ENCODE data around the gene ABHD2. TPM values are rescaled to one million over a fixed set of nuclear protein-coding genes. Genes with fewer than 3 reads are reported as not detected.

The ABHD2 gene
- total RNA-seq, 2 donors from 2014 or later = 44.9 to 52.3 TPM

GRCh38 chr15:89089316-89090230, 1.3 kb downstream of the ABHD2 start:
- no peak overlapping the region for H3K27ac Mint-ChIP-seq
- DNase-seq (ENCODE audit: low spot score in 2 of 2) (no peak), ATAC-seq (no peak)
- H3K9me3 Mint-ChIP-seq = no peaks in the 10 kb centered on the region
- peaks cover 12% of the 10 kb centered on the region in 2 donors for H3K36me3 Mint-ChIP-seq

- ATAC-seq = no peak
- peak overlapping the region in 1 of 2 donors; percentile 96 for H3K27ac Mint-ChIP-seq
- DNase-seq (ENCODE audit: low spot score in 2 of 2) = no peak
- no peaks in the 10 kb centered on the region for H3K9me3 Mint-ChIP-seq
- H3K36me3 Mint-ChIP-seq = peaks cover 12 to 18% of the 10 kb centered on the region in 2 donors
Measured at GRCh38 chr15:89090791-89091626, 2.8 kb downstream of the ABHD2 start.

GRCh38 chr15:89091627-89092220, 3.5 kb downstream of the ABHD2 start:
- no peaks in the 10 kb centered on the region for H3K9me3 Mint-ChIP-seq
- ATAC-seq (no peak), DNase-seq (ENCODE audit: low spot score in 2 of 2) (no peak)
- peaks cover 12 to 18% of the 10 kb centered on the region in 2 donors for H3K36me3 Mint-ChIP-seq
- H3K27ac Mint-ChIP-seq = peak overlapping the region in 1 of 2 donors; percentile 96

- Mint-ChIP-seq H3K9me3 (no peaks in the 10 kb centered on the region), H3K36me3 (peaks cover 12 to 18% of the 10 kb centered on the region in 2 donors), H3K27ac (peak overlapping the region; percentile 41 to 78)
Measured at GRCh38 chr15:89093509-89093908, 5.3 kb downstream of the ABHD2 start.

GRCh38 chr15:89095073-89095472, 6.8 kb downstream of the ABHD2 start:
- no peak for DNase-seq (ENCODE audit: low spot score in 2 of 2)
- Mint-ChIP-seq H3K27ac (no peak overlapping the region), H3K9me3 (no peaks in the 10 kb centered on the region), H3K36me3 (peaks cover 12 to 18% of the 10 kb centered on the region in 2 donors)
- ATAC-seq = no peak

More at GRCh38 chr15:89093509-89093908, 5.3 kb downstream of the ABHD2 start:
- DNase-seq (ENCODE audit: low spot score in 2 of 2) (no peak), ATAC-seq (no peak)

GRCh38 chr15:89095556-89095955, 7.3 kb downstream of the ABHD2 start:
- Mint-ChIP-seq H3K9me3 (no peaks in the 10 kb centered on the region), H3K36me3 (peaks cover 12 to 18% of the 10 kb centered on the region in 2 donors), H3K27ac (peak overlapping the region in 1 of 2 donors; percentile 8)
- no peak for ATAC-seq
- DNase-seq (ENCODE audit: low spot score in 2 of 2) = no peak

GRCh38 chr15:89096664-89097063, 8.4 kb downstream of the ABHD2 start:
- ATAC-seq (no peak), DNase-seq (ENCODE audit: low spot score in 2 of 2) (no peak)
- Mint-ChIP-seq H3K36me3 (peaks cover 12 to 18% of the 10 kb centered on the region in 2 donors), H3K27ac (no peak overlapping the region), H3K9me3 (no peaks in the 10 kb centered on the region)

GRCh38 chr15:89097313-89097712, 9.1 kb downstream of the ABHD2 start:
- Mint-ChIP-seq H3K9me3 (no peaks in the 10 kb centered on the region), H3K27ac (no peak overlapping the region), H3K36me3 (peaks cover 8 to 14% of the 10 kb centered on the region in 2 donors)
- no peak for DNase-seq (ENCODE audit: low spot score in 2 of 2)
- ATAC-seq = no peak

GRCh38 chr15:89098281-89098680, 10.0 kb downstream of the ABHD2 start:
- ATAC-seq (no peak), DNase-seq (ENCODE audit: low spot score in 2 of 2) (no peak)
- Mint-ChIP-seq H3K36me3 (peaks cover 8 to 12% of the 10 kb centered on the region in 2 donors), H3K9me3 (no peaks in the 10 kb centered on the region), H3K27ac (no peak overlapping the region)

GRCh38 chr15:89099968-89100367, 11.7 kb downstream of the ABHD2 start:
- no peak for ATAC-seq
- Mint-ChIP-seq H3K9me3 (no peaks in the 10 kb centered on the region), H3K27ac (no peak overlapping the region), H3K36me3 (peaks cover 6 to 9% of the 10 kb centered on the region in 2 donors)
- no peak for DNase-seq (ENCODE audit: low spot score in 2 of 2)

GRCh38 chr15:89101302-89102193, 13.3 kb downstream of the ABHD2 start:
- no peaks in the 10 kb centered on the region for H3K9me3 Mint-ChIP-seq
- DNase-seq (ENCODE audit: low spot score in 2 of 2) = no peak
- H3K27ac Mint-ChIP-seq = peak overlapping the region in 1 of 2 donors; percentile 56
- peak; percentile 37 to 49 for ATAC-seq
- peaks cover 0 to 9% of the 10 kb centered on the region in 2 donors for H3K36me3 Mint-ChIP-seq

- H3K36me3 Mint-ChIP-seq = peaks cover 0 to 9% of the 10 kb centered on the region in 2 donors
- DNase-seq (ENCODE audit: low spot score in 2 of 2) (no peak), ATAC-seq (no peak)
- H3K27ac Mint-ChIP-seq = no peak overlapping the region
- no peaks in the 10 kb centered on the region for H3K9me3 Mint-ChIP-seq
Measured at GRCh38 chr15:89103481-89104171, 15.4 kb downstream of the ABHD2 start.

GRCh38 chr15:89104172-89104564, 15.9 kb downstream of the ABHD2 start:
- H3K27ac Mint-ChIP-seq = no peak overlapping the region
- DNase-seq (ENCODE audit: low spot score in 2 of 2) (no peak), ATAC-seq (no peak)
- H3K9me3 Mint-ChIP-seq = no peaks in the 10 kb centered on the region
- H3K36me3 Mint-ChIP-seq = peaks cover 0 to 9% of the 10 kb centered on the region in 2 donors

- Mint-ChIP-seq H3K9me3 (no peaks in the 10 kb centered on the region), H3K36me3 (peaks cover 0 to 9% of the 10 kb centered on the region in 2 donors), H3K27ac (no peak overlapping the region)
- DNase-seq (ENCODE audit: low spot score in 2 of 2) (no peak), ATAC-seq (no peak)
Measured at GRCh38 chr15:89105147-89105546, 16.9 kb downstream of the ABHD2 start.

- Mint-ChIP-seq H3K9me3 (no peaks in the 10 kb centered on the region), H3K27ac (no peak overlapping the region), H3K36me3 (peaks cover 0 to 9% of the 10 kb centered on the region in 2 donors)
- no peak for ATAC-seq
- no peak for DNase-seq (ENCODE audit: low spot score in 2 of 2)
Measured at GRCh38 chr15:89106200-89106599, 17.9 kb downstream of the ABHD2 start.

All from activated naive CD4-positive, alpha-beta T cell treated with anti-CD3 and anti-CD28 coated beads, Interleukin-2, amount 50 U/mL, for 72 hours (primary cell).